Endodermal cell (in vitro differentiated cells): ENCODE data around the gene MAP3K4. TPM values are rescaled to one million over a fixed set of nuclear protein-coding genes. Genes with fewer than 3 reads are reported as not detected.
A peak's percentile ranks its signal among the peaks of the same experiment; 100 is the strongest.

Experiments used
- DNase-seq: peaks from one replicate; pipeline ENCODE4 v3.0.0-alpha.2; 2017
- H3K27ac ChIP-seq: 2 replicates; pipeline ENCODE4 v1.5.1; 2013; ENCODE audit warnings: mild to moderate bottlenecking, low read depth, low read length, moderate library complexity
- H3K27me3 ChIP-seq: 2 replicates; pipeline ENCODE4 v1.6.1; 2013; ENCODE audit warnings: mild to moderate bottlenecking, low read length, moderate library complexity; ENCODE audit not compliant: insufficient read depth, control insufficient read depth, poor library complexity, severe bottlenecking
- H3K36me3 ChIP-seq: 2 replicates; pipeline ENCODE4 v1.7.0; 2013; ENCODE audit warnings: mild to moderate bottlenecking, low read length, moderate library complexity; ENCODE audit not compliant: control insufficient read depth, insufficient read depth
- H3K4me1 ChIP-seq: one replicate; pipeline ENCODE4 v1.7.0; 2013; ENCODE audit warnings: low read length; ENCODE audit not compliant: control insufficient read depth, insufficient read depth
- H3K4me3 ChIP-seq: 2 replicates; pipeline ENCODE4 v1.5.1; 2013; ENCODE audit warnings: mild to moderate bottlenecking, low read length, moderate library complexity
- H3K9ac ChIP-seq: 2 replicates; pipeline ENCODE4 v1.6.1; 2013; ENCODE audit warnings: mild to moderate bottlenecking, low read length, moderate library complexity; ENCODE audit not compliant: poor library complexity, severe bottlenecking; ENCODE audit errors: extremely low read depth
- H3K9me3 ChIP-seq: 2 replicates; pipeline ENCODE4 v1.6.1; 2013; ENCODE audit warnings: mild to moderate bottlenecking, low read length, moderate library complexity; ENCODE audit not compliant: control insufficient read depth
- H3K27ac Mint-ChIP-seq: 2 replicates; pipeline ENCODE4 v1.8.0; 2020; ENCODE audit warnings: mixed read lengths
- H3K27me3 Mint-ChIP-seq: 2 replicates; pipeline ENCODE4 v1.8.0; 2021; ENCODE audit warnings: mild to moderate bottlenecking, mixed read lengths; ENCODE audit not compliant: insufficient read depth
- H3K36me3 Mint-ChIP-seq: 2 replicates; pipeline ENCODE4 v1.8.0; 2020; ENCODE audit warnings: low read depth, mixed read lengths
- H3K4me1 Mint-ChIP-seq: 2 replicates; pipeline ENCODE4 v1.8.0; 2020; ENCODE audit warnings: mixed read lengths
- H3K4me3 Mint-ChIP-seq: 2 replicates; pipeline ENCODE4 v1.8.0; 2020; ENCODE audit warnings: mild to moderate bottlenecking, moderate library complexity, mixed read lengths
- H3K9me3 Mint-ChIP-seq: 2 replicates; pipeline ENCODE4 v1.8.0; 2020; ENCODE audit warnings: mild to moderate bottlenecking, mixed read lengths
- CTCF ChIP-seq: fragments of 200-600 bp; sonication (generic); conservative IDR thresholded peaks from 2 replicates; pipeline ENCODE4 v1.5.0; 2021; ENCODE audit warnings: antibody characterized with exemption, mild to moderate bottlenecking
- WGBS, 2 experiments: methylation state at CpG; one replicate each; pipeline versions ENCODE4 v1.1.5 to v1.1.7; 2013; ENCODE audit warnings: missing lambda C conversion rate in 2 of 2, mixed read lengths in 1 of 2; ENCODE audit not compliant: insufficient coverage in 1 of 2, insufficient read length in 1 of 2; 5-methylcytosine and 5-hydroxymethylcytosine counted together
- total RNA-seq, 2 donors: library from RNA; stranded (reverse); fragmentation: NEBNext Ultra II Directional in 1 of 2; extraction: Animal tissue kit (Norgen Biotek cat#: 25700) in 1 of 2; gene quantifications; 2 replicates in 1 of 2; 3 replicates in 1 of 2; pipeline ENCODE4 v1.2.1, GENCODE V29; 2021

The MAP3K4 gene
- total RNA-seq, 2 donors from 2014 or later = 82.8 to 105 TPM

- H3K36me3 Mint-ChIP-seq = peaks cover 15% of the 10 kb centered on the region
- no peak for TF ChIP-seq CTCF
- no peak for DNase-seq
- 83 to 86% methylated on average over 2 to 4 of the region's 4 CpGs for WGBS, 2 experiments
- H3K4me3 Mint-ChIP-seq = no peak overlapping the region
- Histone ChIP-seq H3K36me3 (peaks cover 4% of the 10 kb centered on the region), H3K9ac (no peak overlapping the region), H3K4me1 (peaks cover 3% of the 10 kb centered on the region), H3K4me3 (no peak overlapping the region), H3K27ac (no peak overlapping the region), H3K9me3 (no peaks in the 10 kb centered on the region), H3K27me3 (no peaks in the 10 kb centered on the region)
- H3K27me3 Mint-ChIP-seq = no peaks in the 10 kb centered on the region
- H3K9me3 Mint-ChIP-seq = no peaks in the 10 kb centered on the region
- peaks cover 37% of the 10 kb centered on the region for H3K4me1 Mint-ChIP-seq
- H3K27ac Mint-ChIP-seq = peak overlapping the region; percentile 7
Observed at GRCh38 chr6:160996131-160996601, 4.6 kb downstream of the MAP3K4 start.

GRCh38 chr6:160998217-160998616, 6.6 kb downstream of the MAP3K4 start:
- peaks cover 3% of the 10 kb centered on the region for H3K4me1 ChIP-seq
- H3K4me3 ChIP-seq = no peak overlapping the region
- H3K27ac Mint-ChIP-seq = no peak overlapping the region
- H3K4me1 Mint-ChIP-seq = peaks cover 45% of the 10 kb centered on the region
- no peak for TF ChIP-seq CTCF
- no peaks in the 10 kb centered on the region for H3K9me3 ChIP-seq
- no peak overlapping the region for H3K9ac ChIP-seq
- no peaks in the 10 kb centered on the region for H3K27me3 ChIP-seq
- WGBS, 2 experiments = 95% methylated on average over 2 of the region's 3 CpGs; no CpG with 5 or more reads in 1 of the 2 experiments
- peaks cover 15% of the 10 kb centered on the region for H3K36me3 Mint-ChIP-seq
- H3K4me3 Mint-ChIP-seq = no peak overlapping the region
- no peak overlapping the region for H3K27ac ChIP-seq
- no peaks in the 10 kb centered on the region for H3K27me3 Mint-ChIP-seq
- H3K36me3 ChIP-seq = peaks cover 4% of the 10 kb centered on the region
- no peak for DNase-seq
- no peaks in the 10 kb centered on the region for H3K9me3 Mint-ChIP-seq

DNA sequence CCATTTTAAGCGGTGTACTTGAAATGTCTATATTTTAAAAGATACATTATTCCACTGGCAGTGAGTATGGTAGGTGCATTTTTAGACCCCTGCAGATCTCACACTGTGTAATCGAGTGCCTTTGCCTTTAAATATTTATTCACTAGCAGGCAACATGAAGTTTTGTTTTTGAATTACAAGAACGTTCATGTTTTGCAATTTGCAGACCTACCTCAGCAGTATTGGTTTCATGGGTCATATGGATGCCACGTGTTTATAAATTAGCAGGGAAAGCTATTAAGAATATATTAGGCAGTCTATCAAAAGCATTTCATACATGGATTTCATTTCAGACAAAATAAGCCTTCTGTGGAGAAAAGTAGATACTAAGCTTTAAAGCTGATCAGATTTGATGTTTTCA, 7.2 kb downstream of the MAP3K4 start:
- no peaks in the 10 kb centered on the region for H3K9me3 Mint-ChIP-seq
- 91 to 100% methylated on average over 2 to 4 of the region's 4 CpGs for WGBS, 2 experiments
- Histone ChIP-seq H3K9me3 (no peaks in the 10 kb centered on the region), H3K36me3 (peaks cover 4% of the 10 kb centered on the region), H3K4me3 (no peak overlapping the region), H3K9ac (no peak overlapping the region), H3K27me3 (no peaks in the 10 kb centered on the region), H3K4me1 (peaks cover 3% of the 10 kb centered on the region), H3K27ac (no peak overlapping the region)
- H3K27ac Mint-ChIP-seq = no peak overlapping the region
- no peaks in the 10 kb centered on the region for H3K27me3 Mint-ChIP-seq
- H3K4me1 Mint-ChIP-seq = peaks cover 39% of the 10 kb centered on the region
- TF ChIP-seq CTCF = no peak
- DNase-seq = no peak
- no peak overlapping the region for H3K4me3 Mint-ChIP-seq
- peaks cover 17% of the 10 kb centered on the region for H3K36me3 Mint-ChIP-seq
